ENCODE results near the gene FOXP4.

FOXP4 gene

DNA sequence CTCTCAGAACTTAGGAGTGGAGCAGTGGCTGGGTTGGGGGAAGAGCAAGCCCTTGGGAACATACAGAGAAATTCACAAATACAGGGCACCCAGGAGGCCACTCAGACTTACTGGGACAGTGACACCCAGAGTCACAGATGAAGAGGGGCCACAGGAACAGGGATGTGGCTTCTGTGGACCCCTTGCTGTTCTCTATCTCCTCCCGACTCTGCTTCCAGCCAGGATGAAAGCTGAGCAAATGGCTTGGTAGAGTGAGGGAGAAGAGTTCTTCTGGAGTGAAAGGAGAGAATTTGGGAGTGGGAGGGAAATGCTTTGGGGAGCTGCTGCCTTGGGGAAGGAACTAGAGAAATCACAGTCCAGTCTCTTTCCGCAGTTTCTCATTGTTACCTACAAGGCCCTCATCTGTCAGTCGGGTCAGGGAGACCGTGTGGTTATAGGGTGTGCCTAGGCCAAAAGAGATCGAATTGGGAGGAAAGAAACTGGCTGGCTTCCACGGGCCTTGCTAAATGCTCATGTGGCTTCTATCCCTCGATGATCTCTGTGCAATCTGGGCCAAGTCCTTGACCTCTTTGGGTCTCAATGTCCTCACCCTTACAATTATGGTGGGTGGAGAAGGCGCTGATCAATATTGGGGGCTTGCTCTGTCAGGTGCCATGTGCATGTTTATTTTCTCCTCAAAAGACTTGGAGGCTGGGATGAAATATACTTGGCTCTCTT lies 17.0 kb downstream of the FOXP4 start:
- DNase-seq (ENCODE audit: low read depth in 2 of 2): no peak

DNA sequence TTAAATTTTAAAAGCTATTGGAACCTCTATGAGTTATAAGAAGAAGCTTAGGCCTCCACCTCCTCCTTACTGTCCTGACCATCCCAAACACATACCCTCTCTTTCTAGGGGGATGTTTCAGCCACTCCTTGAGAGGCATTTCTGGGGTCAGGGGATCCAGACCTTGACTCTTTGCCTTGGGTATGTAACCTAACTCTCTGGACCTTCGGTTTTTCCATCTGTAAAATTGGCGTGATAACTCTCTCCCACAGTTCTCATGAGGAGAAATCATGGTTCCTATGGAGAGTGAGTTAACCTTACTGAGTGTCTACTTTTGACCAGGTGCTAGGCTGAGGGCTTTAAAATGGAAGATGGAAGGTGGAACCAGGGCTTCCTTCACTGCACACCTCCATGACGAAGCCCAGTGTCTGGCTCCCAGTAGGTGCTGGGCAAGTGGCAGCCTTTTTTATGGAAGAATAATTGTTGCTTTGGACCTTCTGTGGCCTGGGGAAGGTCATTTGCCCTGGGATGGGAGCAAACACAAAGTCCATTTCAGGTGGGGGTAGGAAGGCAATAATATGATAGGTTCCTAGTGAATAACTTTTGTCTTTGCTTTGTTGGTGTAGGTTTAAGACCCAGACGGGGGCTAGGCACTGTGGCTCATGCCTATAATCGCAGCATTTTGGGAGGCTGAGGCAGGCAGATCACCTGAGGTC lies 18.4 kb downstream of the FOXP4 start:
- DNase-seq (ENCODE audit: low read depth in 2 of 2): no peak

DNA sequence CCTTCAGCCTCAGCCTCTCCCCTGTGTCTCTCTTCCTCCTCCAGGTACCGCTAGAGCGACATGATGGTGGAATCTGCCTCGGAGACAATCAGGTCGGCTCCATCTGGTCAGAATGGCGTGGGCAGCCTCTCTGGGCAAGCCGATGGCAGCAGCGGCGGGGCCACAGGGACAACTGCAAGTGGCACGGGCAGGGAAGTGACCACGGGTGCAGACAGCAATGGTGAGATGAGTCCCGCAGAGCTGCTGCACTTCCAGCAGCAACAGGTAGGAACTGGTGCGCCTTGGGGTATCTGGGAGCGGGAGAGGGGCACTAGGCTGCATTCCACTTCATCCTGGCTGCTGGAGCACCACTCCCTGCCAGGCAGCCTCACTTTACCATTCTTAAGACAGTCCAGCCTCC lies 19.5 kb downstream of the FOXP4 start:
- no peak for DNase-seq (ENCODE audit: low read depth in 2 of 2)

DNA sequence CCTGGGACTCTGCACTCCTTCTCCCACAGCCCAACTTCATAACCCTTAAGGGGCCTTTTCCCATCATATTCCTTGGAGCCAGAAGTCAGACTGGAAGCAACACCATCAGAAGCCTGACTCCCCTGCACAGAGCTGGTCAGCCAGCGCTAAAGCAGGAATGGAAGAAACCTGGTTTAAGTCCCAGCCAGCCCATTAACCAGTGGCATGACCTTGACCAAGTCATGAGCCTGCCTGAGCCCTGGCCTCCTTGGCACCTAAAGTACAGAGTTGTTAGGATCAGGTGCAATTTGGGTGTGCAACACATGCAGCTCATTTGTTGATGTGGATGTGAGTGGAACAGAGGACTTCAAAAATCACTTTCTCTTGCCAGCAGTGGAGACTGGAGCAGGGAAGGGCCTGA lies 20.8 kb downstream of the FOXP4 start:
- DNase-seq (ENCODE audit: low read depth in 2 of 2): no peak

DNA sequence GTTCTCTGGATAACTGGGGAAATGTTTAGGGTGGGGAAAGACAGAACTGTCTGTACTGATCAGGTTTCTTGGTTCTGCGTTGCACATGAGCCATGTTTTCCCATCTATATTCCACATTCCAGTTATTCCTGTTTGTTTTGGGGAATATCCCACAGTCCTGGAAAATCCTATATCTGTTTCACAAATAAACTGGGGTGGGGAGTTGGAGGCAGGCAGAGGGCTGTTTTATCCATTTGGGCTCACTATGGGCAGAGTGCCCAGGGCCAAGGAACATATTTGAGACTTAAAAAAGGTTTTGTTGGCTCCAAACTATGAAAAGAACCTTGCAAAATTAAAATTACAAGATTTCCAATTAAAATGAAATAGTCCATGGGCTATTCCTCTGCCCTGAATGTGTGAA lies 21.5 kb downstream of the FOXP4 start:
- DNase-seq (ENCODE audit: low read depth in 2 of 2): no peak

DNA sequence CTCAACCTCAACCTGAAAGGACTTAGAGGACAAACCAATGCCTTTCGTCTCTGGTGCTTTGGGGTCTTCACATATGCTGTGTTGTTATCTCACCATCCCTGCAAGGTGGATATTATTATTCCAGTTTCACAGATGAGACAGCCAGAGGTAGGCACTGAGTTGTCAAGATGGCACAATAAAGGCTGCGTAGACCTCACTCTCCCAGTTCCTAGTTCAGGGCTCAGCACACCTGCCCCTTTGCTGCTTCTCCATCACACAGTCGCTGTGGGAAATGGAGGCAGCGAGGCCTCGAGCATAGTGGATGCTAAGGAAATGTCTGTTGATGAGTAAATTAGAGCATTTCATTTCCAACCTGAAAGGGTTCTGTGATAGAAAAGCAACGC lies 22.0 kb downstream of the FOXP4 start:
- no peak for DNase-seq (ENCODE audit: low read depth in 2 of 2)

DNA sequence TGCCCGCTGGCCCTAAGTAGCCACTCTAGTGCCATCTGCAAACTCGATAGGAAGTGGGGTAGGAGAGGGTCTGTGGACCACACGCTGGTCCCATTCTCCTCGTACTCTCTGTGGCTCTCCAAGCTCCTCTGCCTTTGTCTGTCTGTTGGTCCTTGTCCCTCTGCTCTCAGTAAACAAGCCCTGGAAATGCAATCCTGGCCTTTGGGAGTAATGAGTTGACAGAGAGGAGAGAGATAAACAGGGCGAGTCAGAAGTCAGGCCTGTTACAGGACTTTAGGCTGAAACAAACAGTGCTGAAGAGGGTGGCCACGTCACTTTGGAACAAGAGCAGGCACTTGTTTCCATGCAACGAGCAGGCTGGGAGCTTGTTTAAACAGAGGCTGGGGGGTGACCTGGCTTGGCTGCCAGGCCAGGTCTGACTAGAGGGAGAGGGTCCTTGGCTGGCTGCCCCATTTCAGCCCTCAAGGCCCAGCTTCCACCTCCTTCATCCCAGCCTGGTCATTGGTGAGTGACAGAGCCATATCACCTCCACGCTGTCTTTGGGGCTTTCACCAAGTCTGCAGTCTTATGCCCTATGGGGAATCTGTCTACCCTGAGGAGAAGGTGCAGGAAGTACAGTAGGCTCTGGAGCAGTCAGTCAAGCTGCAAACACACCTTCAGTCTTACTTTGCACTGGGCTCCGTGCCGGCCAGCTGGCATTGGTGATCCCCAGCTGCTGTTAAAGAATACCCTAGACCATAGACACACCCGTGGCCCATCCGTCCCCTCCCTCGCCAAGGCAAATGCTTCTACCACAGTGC lies 22.6 kb downstream of the FOXP4 start:
- DNase-seq (ENCODE audit: low read depth in 2 of 2): no peak

DNA sequence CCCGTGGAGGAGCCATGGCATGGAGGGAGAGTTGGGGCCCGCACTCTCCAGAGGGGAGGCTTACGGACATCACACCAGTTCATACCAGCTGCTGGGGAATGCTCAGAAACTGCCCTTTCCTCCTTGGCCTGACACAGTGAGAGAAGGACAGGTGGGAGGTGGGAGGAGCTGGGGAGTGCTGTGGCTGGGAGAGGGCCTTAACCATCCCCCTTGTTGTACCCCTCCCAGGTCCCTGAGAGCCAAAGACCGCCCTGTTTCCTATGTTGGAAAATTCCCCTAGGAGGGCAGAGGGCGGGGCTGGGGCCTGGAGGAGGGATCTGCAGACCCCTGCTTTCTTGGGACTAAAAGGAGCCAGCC lies 24.1 kb downstream of the FOXP4 start:
- no peak for DNase-seq (ENCODE audit: low read depth in 2 of 2)

DNA sequence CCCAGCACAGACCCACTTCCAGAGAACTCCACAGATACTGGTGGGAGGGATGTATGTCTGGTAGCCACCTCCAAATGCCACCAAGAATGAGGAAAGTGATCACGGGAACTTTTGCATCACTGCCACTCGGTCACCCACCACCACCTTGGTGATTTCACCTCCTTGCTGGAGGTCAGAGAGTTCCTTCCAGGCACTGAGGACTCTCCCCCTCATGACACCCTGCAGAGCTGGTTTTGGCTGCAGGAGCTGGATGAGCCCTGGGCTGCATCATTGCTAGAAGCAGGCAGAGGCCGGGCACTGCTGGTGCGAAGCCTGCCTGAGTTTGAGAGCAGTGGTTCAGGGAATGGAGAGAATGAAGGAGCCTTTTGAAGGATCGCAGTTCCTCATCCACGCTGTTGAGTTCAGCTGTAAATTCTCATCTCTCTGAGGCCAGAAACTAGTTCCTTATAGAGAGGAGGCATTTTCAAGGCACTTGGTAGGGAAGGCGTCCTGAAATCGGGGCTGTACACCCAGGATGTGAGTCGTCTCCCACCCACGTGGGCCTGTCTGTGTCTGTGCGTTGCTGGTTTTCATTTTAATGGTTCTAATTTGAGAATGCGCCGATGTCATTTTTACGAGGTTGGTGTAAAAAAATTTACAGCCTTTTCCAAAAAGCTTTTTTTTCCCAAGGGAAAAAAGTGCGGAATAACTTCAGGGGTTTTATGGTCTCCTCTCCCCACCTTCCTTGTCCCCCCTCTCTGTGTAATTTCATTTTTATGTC lies 25.0 kb downstream of the FOXP4 start:
- DNase-seq (ENCODE audit: low read depth in 2 of 2): no peak

DNA sequence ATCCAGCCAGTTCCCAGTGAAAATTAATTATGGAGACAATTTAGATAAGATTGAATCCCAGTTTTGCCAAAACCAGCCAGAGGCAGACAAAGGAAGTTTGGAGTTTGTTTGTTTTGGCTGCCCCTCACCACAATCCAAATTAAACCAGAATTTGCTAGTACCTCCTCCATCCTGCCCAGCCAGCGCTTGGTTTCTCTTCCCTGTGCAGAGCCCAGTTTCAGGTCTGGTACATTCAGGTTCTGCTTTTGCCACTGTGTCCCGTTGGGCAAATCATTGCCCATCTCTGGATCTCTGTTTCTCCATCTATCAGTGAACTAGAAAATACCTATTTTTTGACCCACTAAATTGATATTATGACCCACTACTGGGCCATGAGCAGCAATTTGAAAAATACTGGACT lies 26.4 kb downstream of the FOXP4 start:
- DNase-seq (ENCODE audit: low read depth in 2 of 2): no peak

DNA sequence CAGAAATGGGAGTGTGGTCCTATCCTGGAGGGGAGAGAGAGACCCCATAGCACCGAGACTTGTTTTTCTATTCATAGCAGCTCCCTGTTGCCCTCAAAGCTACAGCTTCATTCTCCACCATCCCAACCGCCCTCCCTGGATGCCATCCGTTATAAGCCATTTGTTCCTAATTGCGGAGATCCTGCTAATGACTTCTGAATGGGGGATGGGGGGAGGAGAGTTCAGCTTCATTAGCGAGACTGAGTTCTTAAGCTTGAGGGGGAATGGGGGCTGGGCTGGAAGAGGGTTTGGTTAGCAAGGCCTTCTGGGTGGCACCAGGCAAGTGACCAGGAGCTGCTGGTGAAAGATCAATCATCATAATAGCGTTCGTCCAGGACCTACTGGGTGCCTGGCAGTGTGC lies 27.1 kb downstream of the FOXP4 start:
- DNase-seq (ENCODE audit: low read depth in 2 of 2): no peak

DNA sequence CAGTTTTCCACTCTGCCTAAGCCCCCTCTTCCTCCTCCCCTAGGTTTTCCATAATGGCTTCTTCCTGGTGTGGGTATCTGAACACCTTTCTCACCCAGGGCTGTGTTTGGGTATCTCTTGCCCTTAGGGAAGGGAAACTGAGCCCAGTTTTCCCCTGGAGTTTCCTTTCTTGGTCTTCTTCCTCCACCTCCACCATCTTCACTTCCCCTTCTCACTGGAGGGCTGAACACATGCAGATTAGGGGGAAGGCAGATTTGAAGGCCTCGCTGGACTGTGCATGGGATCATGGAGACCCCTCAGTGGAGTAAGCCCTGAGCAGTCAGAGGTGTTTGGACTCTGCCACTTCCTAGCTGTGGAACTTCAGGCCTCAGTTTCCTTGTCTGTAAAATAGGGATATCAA lies 27.8 kb downstream of the FOXP4 start:
- DNase-seq (ENCODE audit: low read depth in 2 of 2): no peak

DNA sequence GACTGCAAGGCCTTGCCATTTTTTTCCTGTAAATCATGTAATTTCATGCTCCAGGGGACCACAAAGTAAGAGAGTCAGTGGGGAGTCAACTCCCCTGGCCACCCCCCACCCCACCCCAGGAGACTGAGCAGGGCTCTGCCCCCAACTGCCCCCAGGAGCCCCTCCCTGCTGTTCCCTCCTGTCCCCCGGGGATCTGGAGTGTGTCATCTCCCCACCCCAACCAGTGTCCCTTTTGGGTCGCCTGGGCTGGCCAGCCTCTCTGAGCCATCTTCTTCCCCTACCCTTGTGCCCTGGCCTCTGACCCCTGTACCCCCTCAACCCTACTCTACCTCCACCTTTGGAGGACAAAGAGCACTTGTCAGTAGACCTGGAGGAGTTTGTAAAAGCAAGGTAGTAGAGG lies 29.4 kb downstream of the FOXP4 start:
- no peak for DNase-seq (ENCODE audit: low read depth in 2 of 2)

DNA sequence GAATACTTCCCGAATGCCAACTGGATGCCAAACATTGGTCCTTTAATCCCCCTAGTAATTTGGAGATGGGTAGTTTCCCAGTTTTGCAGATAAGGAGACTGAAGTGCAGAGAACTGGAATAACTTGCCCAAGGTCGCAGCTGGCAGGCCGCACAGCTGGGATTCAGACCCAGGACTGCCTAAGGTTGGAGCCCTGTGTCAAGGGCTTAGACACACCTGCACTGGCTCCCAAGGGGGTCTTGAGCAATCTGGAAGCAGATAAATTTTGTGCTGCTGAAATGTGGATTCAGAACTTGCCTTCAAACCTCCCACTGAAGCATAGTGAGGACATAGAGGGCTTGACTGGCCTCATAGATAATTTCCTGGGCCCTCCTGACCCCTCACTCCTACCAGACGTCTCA lies 30.5 kb downstream of the FOXP4 start:
- DNase-seq (ENCODE audit: low read depth in 2 of 2): no peak

DNA sequence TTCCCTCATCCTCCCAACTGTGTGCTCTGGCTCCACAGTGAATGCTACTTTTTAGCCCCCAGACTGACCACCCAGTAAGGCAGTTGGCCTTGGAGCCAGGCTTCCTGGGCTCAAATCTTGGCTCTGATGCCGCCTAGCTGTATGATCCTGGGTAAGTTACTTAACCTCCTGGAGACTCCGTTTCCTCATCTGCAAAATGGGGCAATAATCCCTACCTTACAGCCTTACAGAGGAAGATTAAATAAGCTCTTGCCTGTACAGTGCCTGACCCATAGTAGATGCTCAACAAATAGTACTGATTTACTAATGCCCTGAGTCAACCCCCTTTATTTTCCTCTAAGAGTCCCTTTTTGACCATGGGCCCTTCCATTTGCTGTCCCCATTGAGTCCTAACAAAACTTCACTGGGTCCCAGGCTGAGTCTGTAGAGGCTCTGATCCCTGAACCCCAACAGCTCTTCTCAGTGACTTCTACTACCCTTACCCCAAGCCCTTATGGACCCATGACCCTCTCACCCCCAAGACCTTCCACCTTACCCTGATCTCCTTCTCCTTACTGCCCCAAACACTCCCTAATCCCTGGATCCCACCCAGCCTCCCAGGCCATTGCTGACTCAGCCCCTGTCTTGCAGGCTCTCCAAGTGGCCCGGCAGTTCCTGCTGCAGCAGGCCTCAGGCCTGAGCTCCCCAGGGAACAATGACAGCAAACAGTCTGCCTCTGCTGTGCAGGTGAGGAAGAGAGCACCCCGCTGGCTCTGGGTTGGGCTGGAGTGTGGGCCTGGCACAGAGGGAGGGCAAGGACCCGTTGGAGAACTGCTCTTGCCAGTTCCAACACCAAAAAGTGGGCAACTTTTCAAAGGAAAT lies 31.4 kb downstream of the FOXP4 start:
- DNase-seq (ENCODE audit: low read depth in 2 of 2): no peak

DNA sequence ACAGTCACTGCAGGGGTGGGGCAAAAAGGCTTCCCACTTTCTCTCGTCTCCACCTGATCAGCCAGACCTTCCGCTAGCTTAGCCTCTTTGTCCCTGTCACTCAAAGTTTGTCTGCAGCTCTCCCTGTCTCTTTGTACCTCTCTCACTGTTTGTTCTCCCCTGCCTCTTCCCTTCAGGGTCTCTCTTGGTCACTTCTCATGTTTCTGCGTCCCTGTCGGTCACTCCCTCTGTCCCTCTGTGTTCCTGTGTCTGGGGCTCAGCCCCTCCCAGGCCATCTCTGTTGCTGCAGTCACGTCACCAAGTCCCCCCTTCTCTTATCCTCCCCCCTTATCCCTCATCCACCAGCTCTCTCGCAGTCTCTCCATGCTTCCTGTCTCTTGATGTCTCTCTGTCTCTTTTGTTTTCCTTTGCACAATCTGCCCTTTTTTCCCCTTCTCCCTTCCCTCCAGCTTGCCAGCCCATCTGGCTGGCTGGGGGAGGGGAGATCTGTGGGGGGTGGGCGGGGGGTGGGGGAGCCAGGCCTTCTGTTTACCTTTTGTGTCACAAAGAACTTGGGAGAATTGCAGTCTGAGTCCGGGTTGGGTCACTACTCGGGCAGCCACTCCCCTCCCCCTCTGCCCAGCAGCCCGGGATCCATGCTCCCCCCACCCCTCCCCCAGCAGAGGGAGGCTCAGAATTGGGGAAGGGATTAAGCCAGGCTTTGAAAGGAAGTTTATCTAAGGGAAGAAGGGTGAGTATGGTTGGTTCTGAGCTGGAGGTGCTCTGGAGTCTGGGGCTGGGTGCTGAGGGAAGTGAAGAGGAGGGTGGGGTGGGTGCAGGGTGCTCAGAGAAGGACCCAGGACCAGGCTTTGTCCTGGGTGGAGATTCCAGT lies 32.3 kb downstream of the FOXP4 start:
- no peak for DNase-seq (ENCODE audit: low read depth in 2 of 2)

DNA sequence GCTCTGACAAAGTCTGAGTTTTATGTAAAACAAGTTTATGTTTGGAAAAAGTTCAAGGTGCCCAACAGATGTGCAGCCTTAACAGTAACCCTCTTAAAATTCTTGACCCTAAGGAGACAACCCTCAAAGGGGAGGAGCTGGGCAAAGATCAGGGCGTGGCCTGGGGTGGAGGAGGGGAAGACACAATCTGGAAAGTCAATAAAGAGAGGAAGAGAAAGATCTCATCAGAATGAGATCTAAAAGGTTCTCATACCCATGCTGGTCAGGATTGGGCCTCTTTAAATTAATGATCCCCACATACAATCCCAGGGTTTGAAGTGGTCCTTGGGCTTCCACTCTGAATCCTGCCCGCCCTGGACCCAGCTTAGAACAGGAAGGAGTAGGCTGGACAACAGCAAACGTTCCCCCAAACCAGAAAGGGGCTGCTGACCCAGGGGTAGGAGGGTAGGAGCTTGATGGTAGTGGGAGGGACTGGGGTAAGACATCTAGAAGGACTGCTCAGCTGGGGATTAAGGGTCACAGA lies 33.0 kb downstream of the FOXP4 start:
- DNase-seq (ENCODE audit: low read depth in 2 of 2): no peak

DNA sequence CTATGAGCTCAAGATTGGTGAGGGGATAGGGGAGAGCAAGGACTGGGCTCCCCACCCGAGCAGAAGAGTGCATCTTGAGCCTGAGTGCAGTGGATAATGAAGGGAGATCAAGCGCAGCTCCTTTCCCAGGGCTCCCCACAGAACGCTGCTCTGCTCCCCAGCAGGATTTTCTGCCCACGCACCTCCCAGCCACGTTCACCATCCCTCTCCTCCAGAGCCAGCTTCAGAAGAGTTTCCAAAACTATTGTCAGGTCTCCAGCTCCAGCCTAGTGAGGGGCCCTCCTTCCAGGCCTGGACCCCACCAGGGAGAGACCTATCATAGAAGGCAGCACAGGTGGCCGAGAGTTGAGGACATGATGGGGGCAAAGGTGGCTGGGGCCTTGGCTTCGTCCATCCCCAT lies 34.5 kb downstream of the FOXP4 start:
- DNase-seq (ENCODE audit: low read depth in 2 of 2): no peak

DNA sequence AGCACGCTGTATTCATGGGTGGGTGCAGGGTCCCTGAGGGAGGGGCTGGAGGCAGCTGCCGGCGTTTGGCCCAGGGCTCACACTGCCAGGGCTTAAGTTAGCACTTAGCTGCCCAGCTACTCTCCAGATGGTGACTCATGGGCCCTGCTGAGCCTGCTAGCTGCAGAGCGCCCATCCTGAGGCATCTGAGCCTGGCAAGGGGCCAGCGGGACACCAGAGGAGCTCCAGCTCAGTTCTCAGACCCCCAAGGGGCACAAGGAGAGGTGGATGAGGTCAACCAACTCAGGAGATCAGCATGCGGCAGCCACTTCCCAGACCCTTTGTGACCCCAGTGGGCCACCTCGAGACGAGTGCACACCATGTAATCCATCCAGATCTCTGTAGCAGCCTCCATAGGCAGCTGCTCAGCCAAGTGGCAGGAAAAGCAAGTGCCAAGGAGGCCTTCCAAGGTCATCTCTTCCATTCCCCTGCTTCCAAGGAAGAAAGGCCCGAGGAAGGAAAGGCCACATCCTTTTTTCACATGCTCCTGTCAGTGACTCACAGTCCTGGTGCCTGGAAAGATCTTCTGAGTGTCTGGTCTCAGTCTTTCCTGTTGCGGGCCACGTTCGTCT lies 35.3 kb downstream of the FOXP4 start:
- no peak for DNase-seq (ENCODE audit: low read depth in 2 of 2)

DNA sequence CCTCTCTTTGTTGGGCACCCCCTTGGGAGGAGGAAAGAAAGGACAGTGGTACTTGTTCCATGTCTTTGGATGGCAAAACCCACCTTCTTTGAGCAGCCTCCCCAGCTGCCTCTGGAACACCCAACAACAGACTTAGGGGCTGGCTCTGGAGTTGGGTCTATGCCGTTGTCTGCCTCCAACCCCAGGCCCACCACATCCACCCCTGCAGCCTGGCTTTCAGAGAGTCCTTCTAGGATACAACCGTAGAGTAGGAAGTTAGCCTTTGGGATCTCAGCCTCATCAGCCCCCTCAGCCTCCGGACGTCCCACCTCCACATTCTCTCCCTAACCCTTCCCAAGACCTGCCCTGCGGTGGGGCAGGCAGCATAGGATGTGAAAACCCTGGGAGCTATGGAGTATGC lies 36.4 kb downstream of the FOXP4 start:
- no peak for DNase-seq (ENCODE audit: low read depth in 2 of 2)
